SW 1271 (cell line): ENCODE results near the gene DNAH2.

ENCODE experiments used
- DNase-seq, 2 experiments: peaks; one replicate each; lab custom pipeline; 2025; lab: John Stamatoyannopoulos, UW

The DNAH2 gene

DNA sequence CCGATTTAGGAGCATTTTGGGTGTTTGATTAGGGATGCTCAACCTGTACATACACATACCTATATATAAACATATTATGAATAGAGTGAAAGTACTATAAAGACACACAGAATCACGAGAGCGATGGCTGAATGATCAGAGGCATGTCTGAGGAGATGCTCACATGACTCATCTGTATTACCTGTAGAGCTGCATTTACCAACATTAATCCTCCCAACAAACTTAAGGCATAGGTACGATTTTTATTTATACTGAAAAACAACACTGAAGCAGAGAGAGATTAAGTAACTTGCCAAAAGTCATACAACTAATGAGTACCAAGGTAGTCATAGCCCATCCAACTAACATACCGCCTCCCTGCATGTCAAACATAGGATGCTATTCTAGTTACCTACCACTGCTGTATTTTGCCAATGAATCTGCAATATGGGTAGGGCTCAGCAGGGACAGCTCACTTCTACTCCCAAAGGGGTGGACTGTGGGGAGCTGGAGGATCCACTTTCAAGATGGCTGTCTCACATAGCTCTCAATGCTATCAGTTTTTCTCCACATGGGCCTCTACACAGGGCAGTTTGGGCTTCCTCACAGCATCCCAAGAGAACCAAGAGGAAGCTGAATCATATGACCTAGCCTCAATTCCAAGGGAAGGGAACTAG is 147.6 kb downstream of the DNAH2 start:
- no peak for DNase-seq

DNA sequence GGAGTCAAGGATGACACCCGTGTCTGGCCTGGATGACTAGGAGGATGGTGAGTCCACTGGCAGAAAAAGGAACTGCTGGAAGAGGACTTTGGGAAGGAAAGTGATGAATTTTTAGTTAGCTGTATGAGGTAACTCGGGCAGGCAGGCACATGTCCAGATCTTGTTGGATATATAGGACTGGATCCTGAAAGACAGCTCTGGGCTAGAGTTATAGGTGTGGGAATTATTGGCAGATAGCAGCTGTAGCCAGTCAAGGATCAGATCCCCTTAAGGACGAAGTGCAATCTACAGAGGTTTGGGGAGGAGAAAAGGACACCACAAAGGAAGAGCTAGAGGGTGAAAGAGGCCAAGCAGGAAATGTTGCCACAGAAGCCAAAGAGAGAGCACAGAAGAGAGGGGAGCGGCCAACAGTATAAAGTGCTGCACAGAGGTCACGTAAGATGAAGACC is 150.4 kb downstream of the DNAH2 start:
- DNase-seq = no peak

DNA sequence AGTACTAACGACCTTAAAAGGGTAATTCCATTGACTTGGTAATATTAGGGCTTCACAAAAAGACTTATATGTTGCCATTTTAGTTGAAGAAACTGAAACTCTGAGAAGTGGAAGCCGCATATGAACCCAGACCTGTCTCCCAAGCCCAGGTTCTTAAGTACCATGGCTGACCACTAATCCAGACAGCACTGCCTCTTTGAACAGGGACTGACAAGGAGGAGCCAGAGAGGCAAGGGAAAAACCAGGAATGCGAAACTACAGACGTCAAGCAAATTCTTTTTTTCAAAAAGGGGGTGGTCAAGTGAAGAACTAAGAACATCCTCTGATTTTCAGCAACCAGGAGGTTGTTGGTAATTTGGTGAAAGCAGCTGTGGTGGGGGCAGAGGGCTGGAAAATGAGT is 155.5 kb downstream of the DNAH2 start:
- no peak for DNase-seq

DNA sequence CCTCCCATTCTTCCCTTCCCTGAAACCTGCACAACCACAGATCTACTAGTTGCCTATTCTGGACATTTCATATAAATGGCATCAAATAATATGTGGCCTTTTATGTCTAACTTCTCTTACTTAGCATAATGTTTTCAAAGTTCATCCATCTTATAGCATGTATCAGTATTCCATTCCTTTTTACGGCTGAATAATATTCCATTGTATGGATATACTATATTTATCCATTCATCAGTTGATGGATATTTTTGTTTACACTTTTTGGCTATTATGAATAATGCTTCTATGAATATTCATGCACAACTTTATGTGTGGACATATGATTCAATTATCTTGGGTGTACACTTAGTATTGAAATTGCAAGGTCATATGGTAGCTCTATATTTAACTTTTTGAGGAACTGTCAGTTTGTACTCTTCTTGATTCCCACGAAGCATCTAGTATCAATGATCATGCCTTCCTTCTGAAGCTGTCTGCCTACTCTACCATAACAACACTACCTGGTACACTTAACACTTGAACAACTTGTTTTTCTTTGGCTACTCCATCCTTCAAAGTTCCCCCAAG is 158.3 kb downstream of the DNAH2 start:
- DNase-seq = no peak

DNA sequence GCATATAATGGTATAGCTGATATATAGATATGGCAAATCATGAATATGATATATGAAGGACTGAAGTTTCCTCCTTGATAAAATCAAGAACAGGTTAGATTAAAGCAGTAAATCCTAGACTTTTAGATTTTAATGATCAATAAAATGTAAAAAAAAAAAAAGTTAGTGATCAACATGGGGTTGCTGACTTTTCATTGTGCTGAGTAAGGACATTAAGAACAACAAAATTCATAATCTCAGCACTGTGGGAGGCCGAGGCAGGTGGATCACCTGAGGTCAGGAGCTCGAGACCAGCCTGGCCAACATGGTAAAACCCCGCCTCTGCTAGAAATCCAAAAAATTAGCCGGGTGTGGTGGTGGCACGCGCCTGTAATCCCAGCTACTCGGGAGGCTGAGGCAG is 160.7 kb downstream of the DNAH2 start:
- no peak for DNase-seq

DNA sequence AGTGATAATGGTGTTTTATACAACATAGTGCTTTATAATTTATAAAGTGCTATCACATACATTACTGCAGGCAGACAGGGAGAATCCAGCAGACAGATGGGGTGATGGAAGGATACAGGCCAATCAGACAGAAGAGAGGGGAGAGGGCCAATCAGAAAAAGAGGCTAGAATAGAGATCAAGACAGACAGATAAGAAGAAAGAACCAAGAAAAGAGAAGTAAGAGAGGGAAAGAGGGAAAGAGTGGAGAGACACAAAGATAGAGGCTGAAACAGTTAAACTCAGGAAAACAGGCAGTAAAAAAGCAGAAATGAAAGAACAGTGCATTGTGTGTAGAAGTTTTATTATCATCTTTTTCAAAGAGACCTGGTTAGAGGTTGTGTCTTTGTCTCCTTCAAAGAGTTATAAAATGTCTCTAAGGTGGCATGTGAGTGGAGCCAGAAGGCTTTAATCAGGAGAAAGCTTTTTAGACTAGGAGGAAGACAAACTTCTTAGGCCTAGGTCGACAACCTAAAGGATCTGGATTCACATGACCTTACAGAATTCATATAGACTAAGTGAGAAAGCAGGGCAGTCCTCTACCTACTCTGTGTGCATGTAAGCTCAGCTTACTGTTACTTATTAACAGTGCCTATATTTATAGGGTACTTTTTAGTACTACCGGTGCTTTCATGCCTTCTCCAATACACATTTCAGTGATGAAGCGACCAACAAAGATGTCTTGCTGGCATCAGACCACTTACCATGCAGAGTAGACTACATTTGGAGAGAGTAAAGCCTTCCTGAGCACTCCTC is 162.7 kb downstream of the DNAH2 start:
- DNase-seq = no peak

DNA sequence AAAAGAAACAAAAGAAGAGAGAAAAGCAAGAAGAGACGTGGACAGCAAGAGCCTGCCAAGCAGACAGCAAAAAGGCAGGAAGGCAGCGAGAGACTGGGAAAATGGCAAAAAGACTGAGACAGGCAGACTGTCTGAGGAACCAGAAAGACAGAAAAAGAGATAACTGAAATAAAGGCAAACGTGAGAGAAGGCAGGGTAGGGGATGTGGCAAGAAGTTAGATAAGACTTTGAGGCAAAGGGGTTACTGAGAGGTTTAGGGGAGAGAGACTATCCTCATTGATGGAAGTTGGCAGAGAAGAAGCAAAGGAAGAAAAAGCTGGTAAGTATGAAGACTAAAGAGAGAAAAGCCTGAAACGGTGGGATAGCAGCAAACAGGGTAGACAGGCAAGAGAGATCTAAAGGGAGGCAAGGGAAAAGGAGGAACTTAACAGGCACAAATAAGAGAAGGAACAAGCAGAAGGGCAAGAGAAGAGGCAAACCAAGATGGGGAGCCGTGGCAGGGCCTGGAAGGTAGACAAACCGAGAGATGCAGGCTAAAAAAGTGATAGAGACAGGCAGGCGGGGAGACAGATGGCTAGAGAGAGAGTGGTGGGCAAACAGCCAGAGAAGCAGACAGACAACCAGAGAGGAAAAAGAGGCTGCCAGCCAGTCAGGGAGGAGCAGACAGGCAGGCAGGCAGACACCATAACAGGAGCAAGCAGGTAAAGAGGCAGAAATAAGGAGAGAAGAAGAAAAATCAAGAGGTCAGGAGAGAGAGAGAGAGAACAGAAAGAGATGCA is 163.9 kb downstream of the DNAH2 start:
- DNase-seq = no peak

DNA sequence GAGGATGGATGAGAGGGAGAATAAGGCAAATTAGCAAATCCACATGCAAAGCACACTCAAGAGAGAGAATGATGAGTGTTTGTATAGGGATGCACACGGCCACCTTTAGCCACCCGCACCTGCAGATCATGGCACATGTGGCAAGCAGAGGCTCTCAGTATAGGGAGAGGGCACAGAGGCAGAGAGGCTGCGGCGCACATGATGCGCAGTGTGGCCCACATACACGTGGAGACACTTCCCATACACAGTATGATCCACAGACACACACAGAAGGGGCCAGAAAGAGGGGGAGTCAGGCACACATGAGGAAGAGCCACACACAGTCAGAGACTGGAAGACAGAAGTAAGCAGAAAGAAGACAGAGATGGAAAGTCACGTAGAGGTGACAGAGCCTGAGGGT is 164.5 kb downstream of the DNAH2 start:
- DNase-seq = no peak

DNA sequence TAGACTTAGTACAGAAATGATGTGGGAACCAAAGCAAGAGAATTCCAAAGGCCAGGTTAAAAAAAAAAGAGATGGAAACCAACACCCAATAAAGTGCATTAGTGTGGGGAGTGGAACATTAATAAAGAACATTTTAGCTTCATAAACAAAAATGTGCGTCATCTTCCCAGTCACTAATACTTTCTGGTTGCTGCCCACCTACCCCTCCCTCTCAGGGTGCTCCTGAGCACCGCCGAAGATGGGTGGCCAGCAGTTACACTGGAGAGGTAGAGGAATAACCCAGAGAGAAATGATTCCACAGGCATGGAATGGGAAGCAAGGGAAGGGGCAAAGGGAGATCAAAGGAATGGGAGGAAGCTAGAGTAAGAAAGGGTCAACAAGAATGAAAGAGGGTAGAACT is 165.1 kb downstream of the DNAH2 start:
- DNase-seq = no peak
